ENCODE data around the gene ASNS.
"Not testable (repeated sequence)": the region's sequence is repeated elsewhere in the genome, so short reads cannot be mapped to it uniquely, and the experiment has no call there.

DNA sequence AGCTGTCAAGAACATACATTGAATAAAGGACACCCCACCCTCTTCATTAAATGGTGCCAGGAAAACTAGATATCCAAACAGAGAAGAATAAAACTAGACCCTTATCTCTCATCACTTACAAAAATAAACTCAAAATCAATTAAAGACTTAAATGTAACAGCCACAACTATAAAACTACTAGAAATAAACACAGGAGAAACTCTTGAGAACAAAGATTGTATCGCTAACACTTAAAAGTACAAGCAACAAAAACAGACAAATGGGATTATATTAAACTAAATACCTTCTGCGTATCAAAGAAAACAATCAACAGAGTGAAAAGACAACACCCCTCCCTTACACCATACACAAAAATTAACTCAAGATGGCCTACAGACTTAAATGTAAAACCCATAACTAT is 24.7 kb upstream of the ASNS start:
- not testable (repeated sequence) for TF ChIP-seq EP300 (IDR thresholded peaks at IDR 0.05; ENCODE audit: low read depth)
- TF ChIP-seq, protein P1, sequence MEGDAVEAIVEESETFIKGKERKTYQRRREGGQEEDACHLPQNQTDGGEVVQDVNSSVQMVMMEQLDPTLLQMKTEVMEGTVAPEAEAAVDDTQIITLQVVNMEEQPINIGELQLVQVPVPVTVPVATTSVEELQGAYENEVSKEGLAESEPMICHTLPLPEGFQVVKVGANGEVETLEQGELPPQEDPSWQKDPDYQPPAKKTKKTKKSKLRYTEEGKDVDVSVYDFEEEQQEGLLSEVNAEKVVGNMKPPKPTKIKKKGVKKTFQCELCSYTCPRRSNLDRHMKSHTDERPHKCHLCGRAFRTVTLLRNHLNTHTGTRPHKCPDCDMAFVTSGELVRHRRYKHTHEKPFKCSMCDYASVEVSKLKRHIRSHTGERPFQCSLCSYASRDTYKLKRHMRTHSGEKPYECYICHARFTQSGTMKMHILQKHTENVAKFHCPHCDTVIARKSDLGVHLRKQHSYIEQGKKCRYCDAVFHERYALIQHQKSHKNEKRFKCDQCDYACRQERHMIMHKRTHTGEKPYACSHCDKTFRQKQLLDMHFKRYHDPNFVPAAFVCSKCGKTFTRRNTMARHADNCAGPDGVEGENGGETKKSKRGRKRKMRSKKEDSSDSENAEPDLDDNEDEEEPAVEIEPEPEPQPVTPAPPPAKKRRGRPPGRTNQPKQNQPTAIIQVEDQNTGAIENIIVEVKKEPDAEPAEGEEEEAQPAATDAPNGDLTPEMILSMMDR (IDR thresholded peaks at IDR 0.05) = not testable (repeated sequence)

Measured in transverse colon (tissue), 3 donors.